GM12891 (cell line): Measurements from ENCODE around the gene GRIN2A.

Source experiments
- DNase-seq: peaks from one replicate; pipeline ENCODE4 v3.0.0; 2011; ENCODE audit warnings: low spot score; ENCODE audit not compliant: insufficient read length
- FAIRE-seq: peaks from 2 replicates; lab custom pipeline; 2011; peaks lifted over from hg19 to GRCh38; lab: Jason Lieb, UNC
- PAX5 ChIP-seq: IDR thresholded peaks from 2 replicates; pipeline ENCODE4 v1.6.1; 2011; ENCODE audit warnings: low read length, moderate library complexity, mild to moderate bottlenecking; ENCODE audit not compliant: insufficient read depth, severe bottlenecking
- POLR2A ChIP-seq: IDR thresholded peaks from 2 replicates; pipeline ENCODE4 v1.6.1; 2011; ENCODE audit warnings: low read depth, low read length, control low read depth
- POLR2AphosphoS5 ChIP-seq: IDR thresholded peaks from 2 replicates; pipeline ENCODE4 v1.6.1; 2011; ENCODE audit warnings: low read depth, low read length, control low read depth
- POU2F2 ChIP-seq: IDR thresholded peaks from 2 replicates; pipeline ENCODE4 v1.6.1; 2011; ENCODE audit warnings: low read depth, mild to moderate bottlenecking, control low read depth, low read length, moderate library complexity
- SPI1 ChIP-seq: IDR thresholded peaks from 2 replicates; pipeline ENCODE4 v1.6.1; 2011; ENCODE audit warnings: low read depth, low read length, control low read depth
- TAF1 ChIP-seq: IDR thresholded peaks from 2 replicates; pipeline ENCODE4 v1.6.1; 2011; ENCODE audit warnings: low read depth, low read length, control low read depth

GRIN2A gene

DNA sequence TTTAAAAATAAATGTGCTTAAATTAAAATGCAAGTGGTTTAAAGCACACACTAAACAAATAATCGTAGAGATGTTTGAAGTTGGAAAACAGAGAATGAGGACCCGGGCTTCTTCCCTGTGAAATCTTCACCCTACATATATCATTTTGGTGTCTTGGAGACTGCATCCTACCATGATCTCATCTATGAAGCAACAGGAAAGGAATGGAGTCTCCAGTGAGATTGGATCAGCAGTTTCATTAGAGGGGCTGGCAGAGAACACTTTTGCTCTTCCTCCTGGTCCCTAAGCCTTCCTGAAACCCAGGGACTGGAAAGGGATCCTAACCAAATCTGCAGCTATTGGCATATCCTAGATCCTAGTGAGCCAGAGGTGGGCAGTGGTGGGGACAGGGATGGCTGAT is 85.0 kb downstream of the GRIN2A start:
- DNase-seq (no peak), FAIRE-seq (no peak)
- TF ChIP-seq POLR2A (no peak), POLR2AphosphoS5 (no peak), TAF1 (no peak), SPI1 (no peak), PAX5 (no peak), POU2F2 (no peak)

DNA sequence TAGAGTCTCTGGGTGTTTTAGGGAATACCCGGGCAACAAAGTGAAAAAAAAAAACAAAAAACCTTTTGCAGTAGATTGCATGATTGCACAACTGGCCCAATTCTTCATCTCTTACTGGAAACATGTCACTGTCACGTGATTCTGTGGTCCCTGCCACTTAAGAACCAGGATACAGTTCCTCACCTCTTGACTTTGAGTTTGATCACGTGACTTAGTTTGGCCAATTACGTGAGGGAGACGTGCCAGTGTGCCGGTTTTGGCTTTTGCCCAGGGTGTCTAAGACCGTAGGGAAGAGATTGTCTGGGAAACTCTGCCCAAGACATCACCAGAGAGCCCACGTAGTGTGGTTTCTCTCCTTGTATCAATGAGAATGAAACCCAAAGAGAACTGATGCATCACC is 88.7 kb downstream of the GRIN2A start:
- FAIRE-seq (no peak), DNase-seq (no peak)
- TF ChIP-seq POLR2AphosphoS5, result no peak

DNA sequence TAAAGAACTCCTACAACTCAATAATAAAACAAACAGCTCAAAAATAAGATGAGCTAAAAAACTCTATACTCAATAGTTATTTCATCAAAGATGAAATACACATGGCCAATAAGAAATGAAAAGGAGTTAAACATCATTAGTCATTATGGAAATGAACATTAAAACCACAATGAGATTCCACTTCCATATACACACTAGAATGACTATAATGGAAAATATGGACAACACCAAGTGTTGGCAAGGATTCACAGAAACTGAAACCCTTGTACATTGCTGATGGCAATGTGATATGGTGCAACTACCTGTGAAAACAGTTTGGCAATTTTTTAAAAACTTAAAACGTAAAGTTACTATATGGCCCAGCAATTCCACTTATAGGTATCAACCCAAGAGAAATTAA is 91.4 kb downstream of the GRIN2A start:
- no peak for FAIRE-seq
- DNase-seq, result no peak
- TF ChIP-seq SPI1 (no peak), TAF1 (no peak), PAX5 (no peak), POU2F2 (no peak), POLR2A (no peak), POLR2AphosphoS5 (no peak)

DNA sequence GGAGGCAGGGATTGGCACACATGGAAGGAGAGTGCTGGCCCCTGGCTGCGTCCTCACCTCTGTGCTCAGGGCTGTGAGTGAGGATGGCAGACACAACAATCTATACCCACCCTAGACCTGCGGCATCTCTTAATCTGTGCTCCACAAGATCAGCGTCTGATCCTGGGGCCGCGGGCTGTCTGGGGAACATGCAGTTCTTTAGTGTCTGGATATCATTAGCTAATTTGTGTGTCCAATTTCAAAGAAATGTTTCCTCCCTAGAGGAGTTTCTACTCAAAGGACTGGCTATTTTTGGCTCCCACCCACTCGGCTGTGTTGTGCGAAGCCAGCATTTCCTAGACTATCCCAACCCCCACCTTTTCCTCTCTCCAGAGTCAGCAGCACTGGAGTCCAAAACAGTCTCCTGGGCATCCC is 93.8 kb downstream of the GRIN2A start:
- DNase-seq (no peak), FAIRE-seq (no peak)
- TF ChIP-seq TAF1, result no peak
- no peak for TF ChIP-seq PAX5
- no peak for TF ChIP-seq SPI1
- no peak for TF ChIP-seq POLR2AphosphoS5
- no peak for TF ChIP-seq POU2F2
- no peak for TF ChIP-seq POLR2A

DNA sequence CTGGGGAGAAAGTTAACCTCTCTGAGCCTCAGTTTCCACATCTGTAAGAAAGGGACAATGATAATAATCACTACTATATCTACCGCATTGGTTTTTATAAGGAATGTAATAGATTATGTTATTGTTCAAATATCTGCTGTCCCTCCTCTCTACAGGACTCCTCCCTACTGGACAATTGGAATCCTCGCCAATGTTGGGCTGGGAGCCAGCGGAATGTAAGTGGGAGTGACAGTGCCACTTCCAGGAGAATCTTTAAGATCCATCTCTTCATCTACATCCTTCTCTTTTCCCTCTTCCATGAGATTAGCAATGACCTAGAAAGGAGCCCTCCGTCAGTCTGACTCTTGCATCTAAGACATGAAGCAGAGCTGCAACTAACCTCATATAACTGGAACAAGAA is 95.1 kb downstream of the GRIN2A start:
- TF ChIP-seq POLR2A (no peak), PAX5 (no peak), POU2F2 (no peak), TAF1 (no peak), POLR2AphosphoS5 (no peak), SPI1 (no peak)
- DNase-seq (no peak), FAIRE-seq (no peak)

DNA sequence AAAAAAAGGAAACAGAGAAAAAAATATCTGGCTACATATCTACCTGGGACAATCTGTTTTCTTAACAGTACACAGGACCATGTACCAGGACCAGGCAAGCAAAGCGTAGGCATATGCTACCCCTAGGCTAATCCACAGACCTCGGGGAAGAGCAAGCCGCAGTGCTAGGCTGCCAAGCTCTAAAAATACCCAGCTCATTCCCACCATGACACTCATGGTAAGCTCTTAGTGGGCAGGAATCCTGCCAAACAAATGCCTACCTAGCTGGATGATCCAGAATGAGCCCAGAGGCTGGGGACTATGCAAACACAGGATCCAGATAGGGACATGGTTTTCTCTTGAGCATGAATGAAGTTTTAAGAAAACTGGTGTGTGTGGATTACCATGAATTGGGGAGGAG is 95.6 kb downstream of the GRIN2A start:
- no peak for FAIRE-seq
- no peak for TF ChIP-seq POU2F2
- no peak for TF ChIP-seq POLR2AphosphoS5
- no peak for TF ChIP-seq POLR2A
- no peak for TF ChIP-seq SPI1
- TF ChIP-seq TAF1, result no peak
- no peak for TF ChIP-seq PAX5
- DNase-seq, result no peak

DNA sequence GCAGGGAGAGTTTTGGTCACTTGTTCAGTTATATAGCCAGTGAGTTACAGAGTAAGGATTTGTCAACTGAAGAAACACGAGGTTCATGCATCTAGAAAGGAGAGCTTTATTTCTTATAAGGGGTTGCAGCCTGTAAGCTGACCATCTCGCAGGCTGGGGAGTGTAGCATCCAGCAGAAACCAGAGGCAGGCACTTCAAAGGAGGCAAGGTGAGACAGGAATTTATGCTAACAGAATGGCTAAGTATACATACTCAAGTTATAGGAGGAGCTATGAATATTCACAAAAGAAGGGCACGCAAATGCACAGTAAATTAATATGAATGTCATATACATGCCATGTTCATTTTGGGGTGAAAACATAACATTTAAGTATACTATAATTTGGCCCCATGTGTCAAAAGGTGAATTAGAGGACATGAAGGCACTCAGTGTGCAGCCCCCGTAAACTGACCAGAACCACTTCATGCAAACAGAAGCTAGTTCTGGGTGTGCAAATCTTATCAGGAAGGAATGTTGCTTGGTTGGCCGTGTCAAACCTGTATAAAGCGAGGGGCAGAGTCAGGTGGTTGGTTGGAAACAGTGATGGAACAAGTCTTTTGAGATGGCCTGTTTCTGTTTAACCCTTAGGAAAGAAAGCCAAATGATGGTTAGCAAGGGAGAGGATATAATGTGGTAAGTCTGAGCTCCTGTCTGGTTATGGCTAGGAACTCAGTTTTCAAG is 97.0 kb downstream of the GRIN2A start:
- DNase-seq, result no peak
- no peak for TF ChIP-seq TAF1
- TF ChIP-seq POU2F2, result no peak
- no peak for TF ChIP-seq POLR2A
- no peak for TF ChIP-seq POLR2AphosphoS5
- TF ChIP-seq SPI1, result no peak
- FAIRE-seq, result no peak

DNA sequence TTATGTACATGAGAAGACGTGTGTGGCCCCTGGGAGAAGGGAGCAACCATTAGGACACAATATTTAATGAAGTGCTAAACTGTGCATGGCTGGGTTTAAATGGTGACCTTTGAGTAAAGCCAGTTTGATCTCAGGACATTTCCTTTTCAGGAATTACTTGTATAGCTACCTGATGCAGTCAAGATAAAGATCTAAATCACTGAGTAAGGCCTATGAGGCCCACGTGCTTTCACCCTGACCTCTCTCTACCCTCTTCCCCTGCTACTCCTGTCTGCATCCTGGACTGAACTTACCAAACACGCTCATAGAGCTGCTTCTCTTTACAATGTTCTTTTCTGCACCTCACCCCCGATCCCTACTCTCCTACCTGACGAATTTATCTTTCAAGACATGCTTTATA is 98.9 kb downstream of the GRIN2A start:
- TF ChIP-seq SPI1, result no peak
- no peak for TF ChIP-seq TAF1
- TF ChIP-seq PAX5, result no peak
- TF ChIP-seq POLR2A, result no peak
- no peak for TF ChIP-seq POU2F2
- TF ChIP-seq POLR2AphosphoS5, result no peak
- no peak for DNase-seq
- no peak for FAIRE-seq

DNA sequence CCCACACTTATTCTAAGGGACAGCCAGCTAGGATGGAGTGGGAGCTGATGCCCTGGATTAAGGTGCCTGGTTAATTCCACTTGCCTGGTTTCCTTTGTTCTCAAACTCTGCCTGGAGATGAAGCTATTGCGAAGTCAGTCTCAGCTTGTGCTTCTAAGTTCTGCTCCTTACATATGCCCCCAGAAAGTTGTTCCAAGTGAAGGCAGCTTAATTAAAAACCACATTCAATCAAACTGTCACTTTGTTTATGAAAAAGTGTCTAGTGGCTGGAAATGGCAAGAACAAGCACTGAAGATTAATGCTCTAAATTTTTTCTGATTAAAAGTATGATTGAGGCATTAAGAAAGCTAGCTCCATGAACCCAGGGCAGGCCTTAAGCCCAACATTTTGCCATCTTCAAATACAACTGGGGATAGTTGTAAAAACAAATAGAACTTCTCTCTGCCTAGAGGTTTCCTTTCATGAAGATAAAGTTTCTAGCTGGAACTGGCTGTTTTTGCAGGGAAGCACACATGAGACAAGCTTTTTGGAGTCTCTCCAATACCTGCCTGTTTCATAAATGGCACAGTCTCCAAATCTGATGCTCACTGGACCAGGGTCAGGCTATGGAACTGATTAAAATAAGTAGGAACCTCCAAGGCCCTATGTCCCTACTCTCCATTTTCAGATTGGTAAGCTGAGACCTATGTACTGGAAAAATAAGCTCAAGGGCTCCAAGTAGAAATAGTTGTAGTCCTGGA is 100.9 kb downstream of the GRIN2A start:
- no peak for TF ChIP-seq POU2F2
- TF ChIP-seq PAX5, result no peak
- TF ChIP-seq POLR2A, result no peak
- no peak for TF ChIP-seq POLR2AphosphoS5
- TF ChIP-seq TAF1, result no peak
- no peak for TF ChIP-seq SPI1
- FAIRE-seq (no peak), DNase-seq (no peak)

DNA sequence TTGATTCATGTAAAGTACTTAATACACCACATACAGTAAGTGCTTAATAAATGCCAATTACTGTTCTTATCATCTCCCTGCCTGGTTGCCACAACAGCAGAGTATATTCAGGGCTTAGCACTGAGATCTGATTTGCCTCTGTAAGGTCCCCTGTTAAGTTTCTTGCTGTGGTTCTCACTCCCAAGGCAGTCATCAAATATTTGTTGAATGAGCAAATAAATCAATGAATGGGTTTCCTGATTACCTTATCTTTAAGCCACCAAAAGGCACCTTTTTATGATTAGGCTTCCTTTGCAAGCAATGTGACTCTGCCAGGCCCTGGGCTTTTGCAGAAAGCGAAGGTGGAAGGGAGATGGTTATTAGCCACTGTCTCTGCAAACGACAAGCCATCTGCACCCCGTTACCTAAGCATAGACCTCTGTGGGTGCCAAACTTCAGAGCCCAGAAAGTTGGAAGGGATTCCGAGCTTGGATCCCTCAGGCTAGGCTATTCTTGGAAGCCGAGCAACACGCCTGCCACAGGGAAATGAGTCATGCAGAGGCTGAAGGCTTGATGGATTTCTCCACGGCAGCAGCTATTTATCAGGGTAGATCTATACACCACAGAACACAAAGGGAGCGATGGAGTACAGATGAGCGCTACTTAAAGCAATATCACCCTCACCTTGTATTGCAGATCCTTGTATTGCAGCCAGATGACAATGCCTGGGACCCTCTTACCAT is 102.0 kb downstream of the GRIN2A start:
- TF ChIP-seq POLR2A (no peak), POU2F2 (no peak), PAX5 (no peak), SPI1 (no peak), POLR2AphosphoS5 (no peak)
- DNase-seq, result no peak
- FAIRE-seq, result no peak
